Keratinocyte (primary cell): ENCODE data around the gene BBOX1. TPM values are rescaled to one million over a fixed set of nuclear protein-coding genes. Genes with fewer than 3 reads are reported as not detected.

ENCODE experiments used
- DNase-seq: peaks from one replicate; pipeline ENCODE4 v3.0.0-alpha.2; 2011; ENCODE audit warnings: low read depth, missing footprints, low spot score
- FAIRE-seq: peaks from 2 replicates; lab custom pipeline; 2011; peaks lifted over from hg19 to GRCh38; lab: Jason Lieb, UNC
- H2AFZ ChIP-seq: 2 replicates; pipeline ENCODE4 v1.6.0; 2012; ENCODE audit warnings: low read length, control low read depth, inconsistent platforms; ENCODE audit not compliant: control insufficient read depth
- H3K27ac ChIP-seq: 2 replicates; pipeline ENCODE4 v1.5.1; 2011; ENCODE audit warnings: low read length; ENCODE audit not compliant: control insufficient read depth, insufficient read depth
- H3K27me3 ChIP-seq: 3 replicates; pipeline ENCODE4 v1.6.0; 2011; ENCODE audit warnings: low read length; ENCODE audit not compliant: control insufficient read depth, insufficient read depth; ENCODE audit errors: extremely low read depth
- H3K36me3 ChIP-seq, 2 experiments: 2 replicates in 1 of 2; 3 replicates in 1 of 2; pipeline ENCODE4 v1.5.1; 2011; ENCODE audit warnings: low read length in 2 of 2, mild to moderate bottlenecking in 1 of 2; ENCODE audit not compliant: control insufficient read depth in 2 of 2, insufficient read depth in 2 of 2; ENCODE audit errors: extremely low read depth in 1 of 2
- H3K4me1 ChIP-seq: 3 replicates; pipeline ENCODE4 v1.5.1; 2011; ENCODE audit warnings: low read length; ENCODE audit not compliant: control insufficient read depth, insufficient read depth; ENCODE audit errors: extremely low read depth
- H3K4me2 ChIP-seq: 3 replicates; pipeline ENCODE4 v1.6.0; 2011; ENCODE audit warnings: low read depth, low read length; ENCODE audit not compliant: control insufficient read depth, insufficient read depth; ENCODE audit errors: extremely low read depth
- H3K4me3 ChIP-seq, 3 experiments: fragments of 200-600 bp in 1 of 3; sonication (generic) in 1 of 3; 2 replicates in 2 of 3; 3 replicates in 1 of 3; pipeline ENCODE4 v1.5.1; 2011 to 2016; ENCODE audit warnings: low read length in 3 of 3, mild to moderate bottlenecking in 3 of 3, control low read depth in 2 of 3, inconsistent platforms in 1 of 3, low read depth in 1 of 3, mixed read lengths in 1 of 3, mixed run types in 1 of 3, moderate library complexity in 1 of 3; ENCODE audit not compliant: control insufficient read depth in 2 of 3, insufficient read depth in 2 of 3; ENCODE audit errors: extremely low read depth in 1 of 3
- H3K79me2 ChIP-seq: 2 replicates; pipeline ENCODE4 v1.6.0; 2012; ENCODE audit warnings: low read length; ENCODE audit not compliant: control insufficient read depth, insufficient read depth
- H3K9ac ChIP-seq: 3 replicates; pipeline ENCODE4 v1.6.0; 2011; ENCODE audit warnings: low read length; ENCODE audit not compliant: control insufficient read depth, insufficient read depth; ENCODE audit errors: extremely low read depth
- H3K9me1 ChIP-seq: 3 replicates; pipeline ENCODE4 v1.6.0; 2011; ENCODE audit warnings: low read length; ENCODE audit not compliant: control insufficient read depth, insufficient read depth; ENCODE audit errors: extremely low read depth
- H3K9me3 ChIP-seq: 2 replicates; pipeline ENCODE4 v1.5.1; 2012; ENCODE audit warnings: low read depth, low read length; ENCODE audit not compliant: control insufficient read depth
- H4K20me1 ChIP-seq: 3 replicates; pipeline ENCODE4 v1.6.0; 2011; ENCODE audit warnings: low read length; ENCODE audit not compliant: control insufficient read depth, insufficient read depth; ENCODE audit errors: extremely low read depth
- EZH2 ChIP-seq: IDR thresholded peaks from one replicate; pipeline ENCODE4 v1.6.1; 2012; ENCODE audit warnings: inconsistent platforms, mild to moderate bottlenecking, low read length, moderate library complexity
- dilution Hi-C: fragments of 300-500 bp; cut with MboI; formaldehyde crosslinking; loops from one replicate; pipeline ENCODE4 v1.7.0; 2020; ENCODE audit warnings: low sequenced_read_pairs; ENCODE audit not compliant: extremely low pct_ligation_motif_present
- polyA plus RNA-seq, 5 experiments: library from polyadenylated mRNA; depleted of rRNA in 3 of 5; stranded (reverse) in 3 of 5; stranded (forward) in 1 of 5; unstranded in 1 of 5; fragments of >200 nt; gene quantifications; 1 replicate in 1 of 5; 2 replicates in 3 of 5; 3 replicates in 1 of 5; pipeline versions ENCODE4 v1.2.1 to v1.2.3, GENCODE V29; 2011 to 2012; ENCODE audit warnings: missing spikeins in 2 of 5, low read depth in 1 of 5, low replicate concordance in 1 of 5
- TF ChIP-seq, protein P1 (sequence below), 3 experiments: IDR thresholded peaks in 1 of 3; conservative IDR thresholded peaks in 1 of 3; optimal IDR thresholded peaks in 1 of 3; 2 replicates in 2 of 3; 3 replicates in 1 of 3; pipeline versions ENCODE3 to v1.5.1; 2011; ENCODE audit warnings: low read length in 3 of 3, mild to moderate bottlenecking in 3 of 3, moderate library complexity in 2 of 3, control low read depth in 1 of 3, inconsistent platforms in 1 of 3; ENCODE audit not compliant: insufficient read depth in 2 of 3; ENCODE audit errors: extremely low read depth in 1 of 3

Gene BBOX1
- polyA plus RNA-seq, 1 donor (not counting 4 experiments of a cell fraction or from before 2014, with no cell fraction given) = 2.4 TPM

DNA sequence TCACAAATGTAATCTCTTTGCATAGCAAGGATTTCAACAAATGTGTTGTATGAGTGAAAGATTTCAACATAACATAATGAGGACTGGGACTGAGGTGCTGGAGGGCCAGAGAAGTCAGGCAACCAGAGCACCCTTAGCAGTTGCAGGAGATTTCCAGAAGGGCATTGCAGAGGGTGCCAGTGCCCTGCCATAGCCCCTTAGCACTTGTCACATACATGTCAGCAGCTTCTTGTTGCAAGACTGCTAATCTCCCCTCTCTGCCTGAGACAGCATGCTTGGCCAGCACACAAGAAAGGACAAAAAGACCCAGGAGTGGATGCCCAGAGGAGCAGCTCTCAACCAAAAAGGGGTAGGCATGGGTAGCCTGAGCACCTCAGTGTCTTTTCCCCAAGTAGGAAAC, 43.2 kb downstream of the BBOX1 start:
- Histone ChIP-seq H2AFZ (no peak overlapping the region), H3K36me3 (no peaks in the 10 kb centered on the region), H3K27ac (no peak overlapping the region), H3K27me3 (no peaks in the 10 kb centered on the region), H3K79me2 (no peaks in the 10 kb centered on the region), H3K9ac (no peak overlapping the region), H3K9me3 (no peaks in the 10 kb centered on the region), H3K4me1 (peaks cover 29% of the 10 kb centered on the region), H3K4me3 (no peak overlapping the region), H4K20me1 (no peaks in the 10 kb centered on the region), H3K4me2 (no peak overlapping the region), H3K9me1 (no peaks in the 10 kb centered on the region)
- FAIRE-seq (no peak), DNase-seq (no peak)
- dilution Hi-C loops = no loop called here
- no peak for TF ChIP-seq EZH2
- TF ChIP-seq, protein P1, sequence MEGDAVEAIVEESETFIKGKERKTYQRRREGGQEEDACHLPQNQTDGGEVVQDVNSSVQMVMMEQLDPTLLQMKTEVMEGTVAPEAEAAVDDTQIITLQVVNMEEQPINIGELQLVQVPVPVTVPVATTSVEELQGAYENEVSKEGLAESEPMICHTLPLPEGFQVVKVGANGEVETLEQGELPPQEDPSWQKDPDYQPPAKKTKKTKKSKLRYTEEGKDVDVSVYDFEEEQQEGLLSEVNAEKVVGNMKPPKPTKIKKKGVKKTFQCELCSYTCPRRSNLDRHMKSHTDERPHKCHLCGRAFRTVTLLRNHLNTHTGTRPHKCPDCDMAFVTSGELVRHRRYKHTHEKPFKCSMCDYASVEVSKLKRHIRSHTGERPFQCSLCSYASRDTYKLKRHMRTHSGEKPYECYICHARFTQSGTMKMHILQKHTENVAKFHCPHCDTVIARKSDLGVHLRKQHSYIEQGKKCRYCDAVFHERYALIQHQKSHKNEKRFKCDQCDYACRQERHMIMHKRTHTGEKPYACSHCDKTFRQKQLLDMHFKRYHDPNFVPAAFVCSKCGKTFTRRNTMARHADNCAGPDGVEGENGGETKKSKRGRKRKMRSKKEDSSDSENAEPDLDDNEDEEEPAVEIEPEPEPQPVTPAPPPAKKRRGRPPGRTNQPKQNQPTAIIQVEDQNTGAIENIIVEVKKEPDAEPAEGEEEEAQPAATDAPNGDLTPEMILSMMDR (optimal IDR thresholded peaks at IDR 0.05 in 1 of 3, IDR thresholded peaks at IDR 0.05 in 1 of 3, conservative IDR thresholded peaks at IDR 0.05 in 1 of 3; ENCODE audit: extremely low read depth in 1 of 3, insufficient read depth in 2 of 3, low read length in 3 of 3) = no peak

DNA sequence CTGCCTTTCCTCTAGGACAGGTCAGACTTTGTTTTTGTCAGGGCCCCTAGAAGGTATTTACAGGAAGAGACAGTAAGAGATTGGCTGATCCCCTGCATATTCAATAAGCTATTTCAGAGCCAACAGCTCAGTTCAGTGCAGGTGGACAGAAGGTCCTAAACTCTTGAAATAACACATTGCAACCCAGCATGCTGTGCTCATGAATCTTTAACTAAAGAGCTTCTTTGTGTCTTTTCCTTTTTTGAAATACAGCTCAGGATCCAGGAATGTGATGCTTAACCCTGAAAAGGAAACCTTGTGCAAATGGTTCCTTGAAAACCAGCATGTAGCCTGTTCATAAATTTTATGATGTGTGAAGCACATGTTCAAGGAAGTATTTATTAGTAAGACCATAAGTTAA, 43.9 kb downstream of the BBOX1 start:
- Histone ChIP-seq H3K4me3 (no peak overlapping the region), H3K27ac (peak overlapping the region; percentile 22), H4K20me1 (no peaks in the 10 kb centered on the region), H3K4me1 (peaks cover 31% of the 10 kb centered on the region), H2AFZ (no peak overlapping the region), H3K36me3 (no peaks in the 10 kb centered on the region), H3K27me3 (no peaks in the 10 kb centered on the region), H3K79me2 (no peaks in the 10 kb centered on the region), H3K9me3 (no peaks in the 10 kb centered on the region), H3K9me1 (no peaks in the 10 kb centered on the region), H3K4me2 (peak overlapping the region; percentile 7), H3K9ac (no peak overlapping the region)
- DNase-seq (peak; percentile 17), FAIRE-seq (peak; percentile 17)
- no peak for TF ChIP-seq EZH2
- TF ChIP-seq, protein P1 (optimal IDR thresholded peaks at IDR 0.05 in 1 of 3, IDR thresholded peaks at IDR 0.05 in 1 of 3, conservative IDR thresholded peaks at IDR 0.05 in 1 of 3; ENCODE audit: extremely low read depth in 1 of 3, insufficient read depth in 2 of 3, low read length in 3 of 3) = no peak
- dilution Hi-C loops = no loop called here
